Measurements from ENCODE around the gene TIMM29.

- TF ChIP-seq CTCF (IDR thresholded peaks at IDR 0.05): no peak
- TF ChIP-seq POLR2A (IDR thresholded peaks at IDR 0.05): no peak
These were observed 14.8 kb upstream of the TIMM29 start for GRCh38 chr19:10913716-10914340.

All from lower leg skin (tissue), 3 donors.